GM23338 (cell line): ENCODE data around the gene OR5H2.

Experiments used
- CREB1 ChIP-seq: fragments of 250-450 bp; sonication (Bioruptor Pico); IDR thresholded peaks from 2 replicates; pipeline ENCODE4 v1.5.0; 2020; ENCODE audit warnings: low read depth, mild to moderate bottlenecking, moderate library complexity
- CTCF ChIP-seq, 2 experiments: fragments of 200-600 bp in 1 of 2; sonication (generic) in 1 of 2; conservative IDR thresholded peaks; 2 replicates each; pipeline versions ENCODE4 v1.5.1 to v1.6.1; 2016 to 2017; ENCODE audit warnings: antibody characterized with exemption in 2 of 2, low read depth in 2 of 2, mild to moderate bottlenecking in 2 of 2, moderate library complexity in 1 of 2
- ETS1 ChIP-seq: IDR thresholded peaks from 2 replicates; pipeline ENCODE4 v1.6.1; 2016; ENCODE audit warnings: antibody characterized with exemption
- EZH2 ChIP-seq: fragments of 200-600 bp; sonication (generic); IDR thresholded peaks from one replicate; pipeline ENCODE4 v1.8.0; 2017; ENCODE audit warnings: antibody characterized with exemption, mild to moderate bottlenecking, low read depth; ENCODE audit not compliant: unreplicated experiment
- EZH2phosphoT487 ChIP-seq: fragments of 200-600 bp; sonication (generic); IDR thresholded peaks from one replicate; pipeline ENCODE4 v1.8.1; 2018; ENCODE audit warnings: antibody characterized with exemption; ENCODE audit not compliant: unreplicated experiment
- JUNB ChIP-seq: IDR thresholded peaks from one replicate; pipeline ENCODE4 v1.6.1; 2016; ENCODE audit warnings: antibody characterized with exemption; ENCODE audit not compliant: unreplicated experiment
- NANOG ChIP-seq: IDR thresholded peaks from 2 replicates; pipeline ENCODE4 v1.6.1; 2016; ENCODE audit warnings: antibody characterized with exemption, borderline replicate concordance
- POLR2AphosphoS5 ChIP-seq: IDR thresholded peaks from 2 replicates; pipeline ENCODE4 v1.6.1; 2016; ENCODE audit warnings: antibody characterized with exemption, low read depth
- REST ChIP-seq: IDR thresholded peaks from one replicate; pipeline ENCODE4 v1.6.1; 2018; ENCODE audit warnings: antibody characterized with exemption; ENCODE audit not compliant: unreplicated experiment
- STAT1 ChIP-seq: IDR thresholded peaks from one replicate; pipeline ENCODE4 v1.6.1; 2016; ENCODE audit warnings: antibody characterized with exemption; ENCODE audit not compliant: unreplicated experiment
- ZNF331 ChIP-seq: fragments of 250-450 bp; sonication (Bioruptor Pico); IDR thresholded peaks from 2 replicates; pipeline ENCODE4 v1.5.0; 2020; ENCODE audit warnings: low read depth, mild to moderate bottlenecking, moderate library complexity

GRCh38 chr3:98246142-98246541 lies 36.2 kb upstream of the OR5H2 start:
- TF ChIP-seq EZH2 (no peak), EZH2phosphoT487 (no peak), CTCF (conservative IDR thresholded peaks at IDR 0.05; ENCODE audit: low read depth in 2 of 2) (no peak), POLR2AphosphoS5 (no peak), CREB1 (no peak), REST (no peak), ZNF331 (CRISPR knock-in tag) (no peak), JUNB (no peak), NANOG (no peak), STAT1 (no peak), ETS1 (no peak)
